ENCODE data around the gene NOTCH2.

DNA sequence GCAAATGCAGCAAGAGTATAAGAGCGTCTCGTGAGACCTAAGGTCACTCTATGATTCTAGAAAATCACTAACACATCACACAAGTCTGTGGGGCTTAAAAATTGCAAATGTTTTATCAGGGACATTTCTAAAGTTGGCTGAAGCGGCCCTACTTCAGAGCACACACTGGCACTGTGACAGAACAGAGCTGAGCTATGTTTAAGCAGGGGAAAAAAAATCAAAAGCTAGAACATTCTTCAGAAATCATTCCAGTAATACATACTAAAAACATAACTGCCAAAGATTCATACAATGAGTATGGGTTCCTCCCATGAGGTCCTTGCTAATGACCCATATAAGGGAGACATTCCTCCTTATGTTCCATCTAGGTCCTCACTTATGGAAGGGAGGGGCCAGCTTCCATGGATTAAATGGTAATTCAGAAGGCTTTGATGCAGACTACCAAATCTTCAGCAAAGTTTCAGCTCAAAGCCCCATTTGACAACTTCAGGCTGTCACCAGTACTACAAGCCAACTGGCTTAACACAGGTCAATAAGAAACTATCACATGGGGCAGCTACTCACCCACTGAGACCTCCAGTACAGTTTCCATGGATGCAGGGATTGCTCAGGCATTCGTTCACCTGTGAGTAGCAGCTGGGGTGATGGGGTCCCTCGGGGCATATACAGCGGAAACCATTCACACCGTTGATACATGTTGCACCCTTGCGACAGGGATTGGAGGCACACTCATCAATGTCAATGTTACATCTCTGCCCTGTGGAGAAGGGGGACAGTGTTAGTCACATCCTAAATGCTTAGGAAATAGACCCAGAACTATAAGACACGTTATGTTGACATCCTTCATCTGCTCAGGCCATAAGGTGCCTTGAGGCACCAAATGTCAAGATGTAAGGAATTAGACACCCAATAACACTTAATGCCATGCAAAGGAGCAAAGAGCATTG is 114.7 kb downstream of the NOTCH2 start:
- TF ChIP-seq POLR2A (IDR thresholded peaks at IDR 0.05) (no peak), CTCF (IDR thresholded peaks at IDR 0.05) (peak in 1 of 4 donors; percentile 6)

Measured in right lobe of liver (tissue), 4 donors.